Adrenal gland (tissue), 5 donors: ENCODE results near the gene CAT.

ENCODE experiments used
- CTCF ChIP-seq, 6 experiments: fragments of 450-650 bp in 4 of 6; fragments of 200-600 bp in 2 of 6; sonication (generic) in 1 of 6; IDR thresholded peaks; 1 replicate in 5 of 6; 2 replicates in 1 of 6; pipeline versions ENCODE4 v1.5.1 to v1.8.0; 2016 to 2021; ENCODE audit warnings: antibody characterized with exemption in 6 of 6, mild to moderate bottlenecking in 2 of 6, moderate library complexity in 1 of 6
- POLR2A ChIP-seq, 2 donors: fragments of 450-650 bp; IDR thresholded peaks; one replicate each; pipeline ENCODE4 v1.6.1; 2017; ENCODE audit warnings: antibody characterized with exemption in 2 of 2, mild to moderate bottlenecking in 2 of 2, moderate library complexity in 1 of 2
- donor health status: DM: no; HTN: no; CAD: no.

GRCh38 chr11:34404280-34404679 is 34.5 kb upstream of the CAT start:
- TF ChIP-seq CTCF (IDR thresholded peaks at IDR 0.05) (no peak), POLR2A (IDR thresholded peaks at IDR 0.05) (no peak)
